ENCODE measurements around the gene RASSF7. TPM values are rescaled to one million over a fixed set of nuclear protein-coding genes. Genes with fewer than 3 reads are reported as not detected.

The RASSF7 gene
- total RNA-seq, 1 donor from 2014 or later: 12.8 TPM

DNA sequence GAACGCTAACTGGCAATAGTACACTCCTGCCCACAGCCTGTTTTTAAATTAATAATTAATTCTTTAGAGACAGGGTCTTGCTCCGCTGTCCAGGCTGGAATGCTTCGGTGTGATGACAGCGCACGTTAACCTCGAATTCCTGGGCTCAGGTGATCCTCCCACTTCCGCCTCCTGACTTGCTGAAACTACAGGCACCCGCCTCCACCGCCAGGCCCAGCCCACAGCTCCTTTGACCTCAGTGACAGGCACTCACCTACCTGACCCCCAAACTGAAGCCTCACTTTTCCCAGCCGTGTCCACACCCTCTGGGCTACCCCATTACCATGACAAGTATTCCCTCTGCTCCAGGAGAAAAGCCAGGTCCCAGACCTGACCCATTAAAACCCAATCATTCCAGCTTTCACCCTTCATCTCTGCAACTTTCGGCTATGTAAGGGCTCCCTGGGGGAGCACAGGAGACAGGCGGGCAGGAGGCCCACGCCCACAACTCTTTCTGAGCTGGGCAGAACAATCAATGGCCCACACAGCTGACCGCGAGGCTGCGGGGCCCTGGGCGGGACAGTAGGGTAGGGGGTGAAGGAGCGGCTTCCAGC, 962 bp upstream of the RASSF7 start:
- H3K4me2 ChIP-seq: peak overlapping the region; percentile 86
- no peaks in the 10 kb centered on the region for H3K9me3 ChIP-seq (ENCODE audit: low read depth)
- peaks cover 37% of the 10 kb centered on the region for H4K20me1 ChIP-seq (ENCODE audit: low read depth)
- peaks cover 33% of the 10 kb centered on the region for H3F3A ChIP-seq (ENCODE audit: low read depth)
- peak overlapping the region; percentile 100 for H3K4me3 ChIP-seq
- Mint-ChIP-seq H3K36me3 (no peaks in the 10 kb centered on the region), H3K27me3 (ENCODE audit: insufficient read depth, low read depth) (peaks cover 18% of the 10 kb centered on the region), H3K4me3 (peak overlapping the region; percentile 85), H3K9me3 (peaks cover 2% of the 10 kb centered on the region), H3K4me1 (peaks cover 7% of the 10 kb centered on the region), H3K27ac (no peak overlapping the region)
- peaks cover 44% of the 10 kb centered on the region for H3K27me3 ChIP-seq
- no peaks in the 10 kb centered on the region for H3K36me3 ChIP-seq
- H3K9ac ChIP-seq: no peak overlapping the region
- no peak overlapping the region for H3K27ac ChIP-seq
- DNase-seq (ENCODE audit: low spot score): no peak
- H3K4me1 ChIP-seq: peaks cover 10% of the 10 kb centered on the region
- TF ChIP-seq EZH2 (IDR thresholded peaks at IDR 0.05): no peak
- TF ChIP-seq, protein P1, sequence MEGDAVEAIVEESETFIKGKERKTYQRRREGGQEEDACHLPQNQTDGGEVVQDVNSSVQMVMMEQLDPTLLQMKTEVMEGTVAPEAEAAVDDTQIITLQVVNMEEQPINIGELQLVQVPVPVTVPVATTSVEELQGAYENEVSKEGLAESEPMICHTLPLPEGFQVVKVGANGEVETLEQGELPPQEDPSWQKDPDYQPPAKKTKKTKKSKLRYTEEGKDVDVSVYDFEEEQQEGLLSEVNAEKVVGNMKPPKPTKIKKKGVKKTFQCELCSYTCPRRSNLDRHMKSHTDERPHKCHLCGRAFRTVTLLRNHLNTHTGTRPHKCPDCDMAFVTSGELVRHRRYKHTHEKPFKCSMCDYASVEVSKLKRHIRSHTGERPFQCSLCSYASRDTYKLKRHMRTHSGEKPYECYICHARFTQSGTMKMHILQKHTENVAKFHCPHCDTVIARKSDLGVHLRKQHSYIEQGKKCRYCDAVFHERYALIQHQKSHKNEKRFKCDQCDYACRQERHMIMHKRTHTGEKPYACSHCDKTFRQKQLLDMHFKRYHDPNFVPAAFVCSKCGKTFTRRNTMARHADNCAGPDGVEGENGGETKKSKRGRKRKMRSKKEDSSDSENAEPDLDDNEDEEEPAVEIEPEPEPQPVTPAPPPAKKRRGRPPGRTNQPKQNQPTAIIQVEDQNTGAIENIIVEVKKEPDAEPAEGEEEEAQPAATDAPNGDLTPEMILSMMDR (IDR thresholded peaks at IDR 0.05): no peak
- no peak for TF ChIP-seq EZH2phosphoT487 (IDR thresholded peaks at IDR 0.05)
- H3K79me2 ChIP-seq (ENCODE audit: low read depth): peaks cover 11% of the 10 kb centered on the region
- H2AFZ ChIP-seq (replicated peaks): peak overlapping the region; percentile 73

DNA sequence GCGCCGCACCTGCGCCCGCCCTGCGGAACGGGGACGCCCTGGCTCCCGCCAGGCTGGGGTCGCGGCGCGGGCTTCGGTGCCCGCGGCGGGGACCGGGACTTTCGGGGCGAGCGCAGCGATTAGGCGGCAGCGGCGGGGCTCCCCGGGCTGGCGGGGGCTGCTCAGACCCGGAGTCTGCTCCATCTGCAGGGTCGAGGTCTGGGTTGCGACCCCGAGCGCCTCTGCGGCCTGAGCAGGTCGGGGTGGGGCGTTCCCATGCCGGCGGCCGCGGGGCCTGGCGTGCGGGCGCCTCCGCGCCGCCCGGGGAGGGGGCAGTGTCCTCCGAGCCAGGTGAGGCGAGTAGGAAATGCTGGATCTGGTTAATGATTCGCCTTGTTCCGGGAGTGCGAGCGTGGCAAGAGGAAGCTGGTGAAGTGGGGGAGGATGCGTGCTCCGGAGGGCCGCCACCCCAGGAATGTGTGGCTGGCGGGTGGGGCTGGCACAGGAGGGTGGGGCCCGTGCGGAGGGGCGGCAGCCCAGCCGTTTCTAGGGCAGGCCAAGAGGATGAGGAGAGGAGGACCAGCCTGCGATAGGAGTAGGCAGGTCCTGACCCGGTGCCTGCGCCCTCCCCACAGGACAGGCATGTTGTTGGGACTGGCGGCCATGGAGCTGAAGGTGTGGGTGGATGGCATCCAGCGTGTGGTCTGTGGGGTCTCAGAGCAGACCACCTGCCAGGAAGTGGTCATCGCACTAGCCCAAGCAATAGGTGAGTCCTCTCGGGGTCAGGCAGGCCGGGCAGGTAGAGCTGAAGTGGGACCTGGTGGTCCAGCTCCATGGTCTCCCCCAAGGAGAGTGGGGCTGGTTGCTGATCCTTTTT, 606 bp downstream of the RASSF7 start:
- H3K4me2 ChIP-seq: peak overlapping the region; percentile 99
- TF ChIP-seq EZH2 (IDR thresholded peaks at IDR 0.05) (no peak), EZH2phosphoT487 (IDR thresholded peaks at IDR 0.05) (no peak)
- TF ChIP-seq, protein P1 (IDR thresholded peaks at IDR 0.05): no peak
- no peaks in the 10 kb centered on the region for H3K36me3 Mint-ChIP-seq
- no peak overlapping the region for H3K9ac ChIP-seq
- peaks cover 7% of the 10 kb centered on the region for H3K4me1 Mint-ChIP-seq
- peaks cover 46% of the 10 kb centered on the region for H4K20me1 ChIP-seq (ENCODE audit: low read depth)
- peaks cover 11% of the 10 kb centered on the region for H3K79me2 ChIP-seq (ENCODE audit: low read depth)
- peaks cover 2% of the 10 kb centered on the region for H3K9me3 Mint-ChIP-seq
- H3K4me3 ChIP-seq: peak overlapping the region; percentile 100
- H3F3A ChIP-seq (ENCODE audit: low read depth): peaks cover 28% of the 10 kb centered on the region
- DNase-seq (ENCODE audit: low spot score): no peak
- H3K27me3 Mint-ChIP-seq (ENCODE audit: insufficient read depth, low read depth): peaks cover 23% of the 10 kb centered on the region
- no peak overlapping the region for H3K27ac ChIP-seq
- peaks cover 30% of the 10 kb centered on the region for H3K27me3 ChIP-seq
- no peaks in the 10 kb centered on the region for H3K9me3 ChIP-seq (ENCODE audit: low read depth)
- H3K4me3 Mint-ChIP-seq: peak overlapping the region; percentile 87
- peaks cover 14% of the 10 kb centered on the region for H3K4me1 ChIP-seq
- H3K27ac Mint-ChIP-seq: no peak overlapping the region
- no peaks in the 10 kb centered on the region for H3K36me3 ChIP-seq
- no peak overlapping the region for H2AFZ ChIP-seq (replicated peaks)

DNA sequence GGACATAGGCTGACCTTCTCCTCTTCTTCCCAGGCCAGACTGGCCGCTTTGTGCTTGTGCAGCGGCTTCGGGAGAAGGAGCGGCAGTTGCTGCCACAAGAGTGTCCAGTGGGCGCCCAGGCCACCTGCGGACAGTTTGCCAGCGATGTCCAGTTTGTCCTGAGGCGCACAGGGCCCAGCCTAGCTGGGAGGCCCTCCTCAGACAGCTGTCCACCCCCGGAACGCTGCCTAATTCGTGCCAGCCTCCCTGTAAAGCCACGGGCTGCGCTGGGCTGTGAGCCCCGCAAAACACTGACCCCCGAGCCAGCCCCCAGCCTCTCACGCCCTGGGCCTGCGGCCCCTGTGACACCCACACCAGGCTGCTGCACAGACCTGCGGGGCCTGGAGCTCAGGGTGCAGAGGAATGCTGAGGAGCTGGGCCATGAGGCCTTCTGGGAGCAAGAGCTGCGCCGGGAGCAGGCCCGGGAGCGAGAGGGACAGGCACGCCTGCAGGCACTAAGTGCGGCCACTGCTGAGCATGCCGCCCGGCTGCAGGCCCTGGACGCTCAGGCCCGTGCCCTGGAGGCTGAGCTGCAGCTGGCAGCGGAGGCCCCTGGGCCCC, 1.4 kb downstream of the RASSF7 start:
- no peak for DNase-seq (ENCODE audit: low spot score)
- H3K4me3 Mint-ChIP-seq: peak overlapping the region; percentile 87
- H3K4me2 ChIP-seq: peak overlapping the region; percentile 99
- no peak overlapping the region for H2AFZ ChIP-seq (replicated peaks)
- no peak overlapping the region for H3K27ac Mint-ChIP-seq
- H3K9me3 ChIP-seq (ENCODE audit: low read depth): no peaks in the 10 kb centered on the region
- peaks cover 16% of the 10 kb centered on the region for H3K27me3 Mint-ChIP-seq (ENCODE audit: insufficient read depth, low read depth)
- peaks cover 5% of the 10 kb centered on the region for H3K4me1 Mint-ChIP-seq
- H3K9ac ChIP-seq: no peak overlapping the region
- H3F3A ChIP-seq (ENCODE audit: low read depth): peaks cover 26% of the 10 kb centered on the region
- H3K9me3 Mint-ChIP-seq: peaks cover 2% of the 10 kb centered on the region
- H3K4me3 ChIP-seq: peak overlapping the region; percentile 100
- TF ChIP-seq EZH2phosphoT487 (IDR thresholded peaks at IDR 0.05) (no peak), EZH2 (IDR thresholded peaks at IDR 0.05) (no peak)
- TF ChIP-seq, protein P1 (IDR thresholded peaks at IDR 0.05): no peak
- H3K79me2 ChIP-seq (ENCODE audit: low read depth): peaks cover 13% of the 10 kb centered on the region
- no peaks in the 10 kb centered on the region for H3K36me3 Mint-ChIP-seq
- H4K20me1 ChIP-seq (ENCODE audit: low read depth): peaks cover 46% of the 10 kb centered on the region
- no peaks in the 10 kb centered on the region for H3K36me3 ChIP-seq
- H3K4me1 ChIP-seq: peaks cover 16% of the 10 kb centered on the region
- no peak overlapping the region for H3K27ac ChIP-seq
- peaks cover 23% of the 10 kb centered on the region for H3K27me3 ChIP-seq
